Sigmoid colon (tissue), 4 donors: ENCODE data around the gene TADA3.

Source experiments
- EP300 ChIP-seq, 4 donors: sonication (generic); formaldehyde crosslinking; IDR thresholded peaks; one replicate each; pipeline ENCODE4 v1.6.1; 2017; ENCODE audit warnings: antibody characterized with exemption in 4 of 4
- POLR2A ChIP-seq, 2 donors: fragments of 450-650 bp; IDR thresholded peaks; one replicate each; pipeline ENCODE4 v1.6.1; 2016; ENCODE audit warnings: antibody characterized with exemption in 2 of 2, mild to moderate bottlenecking in 2 of 2, moderate library complexity in 2 of 2
- TF ChIP-seq, protein P1 (sequence below), 4 experiments: fragments of 450-650 bp in 3 of 4; fragments of 200-600 bp in 1 of 4; IDR thresholded peaks; one replicate each; pipeline ENCODE4 v1.5.1; 2016 to 2019; ENCODE audit warnings: antibody characterized with exemption in 4 of 4, mild to moderate bottlenecking in 3 of 4, moderate library complexity in 2 of 4

DNA sequence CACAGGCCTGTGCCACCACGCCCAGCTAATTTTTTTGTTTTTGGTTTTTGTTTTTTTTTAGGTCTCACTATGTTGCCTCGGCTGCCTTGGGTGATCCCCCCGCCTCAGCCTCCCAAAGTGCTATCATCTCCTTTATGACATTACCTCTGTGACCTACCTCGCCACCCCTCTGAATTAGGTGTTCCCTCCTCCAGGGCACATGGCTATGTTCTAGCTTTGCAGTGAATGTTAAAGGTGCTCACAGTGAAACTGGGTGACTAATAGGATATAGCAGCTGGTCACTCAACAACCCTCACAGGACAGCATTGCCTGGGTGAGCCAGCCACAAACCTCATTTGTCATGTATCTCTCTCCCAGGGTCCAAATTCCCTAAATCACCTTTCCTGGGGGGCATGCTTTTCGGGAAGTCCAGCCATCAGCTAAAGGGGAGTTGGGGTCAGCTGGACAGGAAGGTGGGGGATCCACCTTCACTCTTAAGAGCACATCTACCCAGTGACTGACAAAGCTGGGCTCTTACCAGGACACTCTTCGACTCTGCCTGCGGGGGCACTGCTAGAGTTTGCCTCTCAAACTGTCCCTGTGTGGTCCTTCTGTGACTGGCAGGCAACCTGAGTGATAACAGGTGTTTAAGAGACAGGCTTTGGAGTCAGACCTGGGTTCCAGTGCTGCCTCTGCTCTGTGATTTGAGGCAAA lies 16.2 kb upstream of the TADA3 start:
- TF ChIP-seq, protein P1, sequence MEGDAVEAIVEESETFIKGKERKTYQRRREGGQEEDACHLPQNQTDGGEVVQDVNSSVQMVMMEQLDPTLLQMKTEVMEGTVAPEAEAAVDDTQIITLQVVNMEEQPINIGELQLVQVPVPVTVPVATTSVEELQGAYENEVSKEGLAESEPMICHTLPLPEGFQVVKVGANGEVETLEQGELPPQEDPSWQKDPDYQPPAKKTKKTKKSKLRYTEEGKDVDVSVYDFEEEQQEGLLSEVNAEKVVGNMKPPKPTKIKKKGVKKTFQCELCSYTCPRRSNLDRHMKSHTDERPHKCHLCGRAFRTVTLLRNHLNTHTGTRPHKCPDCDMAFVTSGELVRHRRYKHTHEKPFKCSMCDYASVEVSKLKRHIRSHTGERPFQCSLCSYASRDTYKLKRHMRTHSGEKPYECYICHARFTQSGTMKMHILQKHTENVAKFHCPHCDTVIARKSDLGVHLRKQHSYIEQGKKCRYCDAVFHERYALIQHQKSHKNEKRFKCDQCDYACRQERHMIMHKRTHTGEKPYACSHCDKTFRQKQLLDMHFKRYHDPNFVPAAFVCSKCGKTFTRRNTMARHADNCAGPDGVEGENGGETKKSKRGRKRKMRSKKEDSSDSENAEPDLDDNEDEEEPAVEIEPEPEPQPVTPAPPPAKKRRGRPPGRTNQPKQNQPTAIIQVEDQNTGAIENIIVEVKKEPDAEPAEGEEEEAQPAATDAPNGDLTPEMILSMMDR (IDR thresholded peaks at IDR 0.05): no peak
- TF ChIP-seq EP300 (IDR thresholded peaks at IDR 0.05): no peak
- TF ChIP-seq POLR2A (IDR thresholded peaks at IDR 0.05): no peak
